Suprapubic skin (tissue), 3 donors: Measurements from ENCODE around the gene SLC23A3.
A peak's percentile ranks its signal among the peaks of the same experiment; 100 is the strongest.

Source experiments
- POLR2A ChIP-seq, 2 donors: fragments of 450-650 bp; IDR thresholded peaks; one replicate each; pipeline ENCODE4 v1.6.1; 2017; ENCODE audit warnings: antibody characterized with exemption in 2 of 2, mild to moderate bottlenecking in 2 of 2, moderate library complexity in 2 of 2
- TF ChIP-seq, protein P1 (sequence below), 2 donors: fragments of 200-600 bp in 1 of 2; fragments of 450-650 bp in 1 of 2; sonication (generic) in 1 of 2; IDR thresholded peaks; one replicate each; pipeline ENCODE4 v1.5.1; 2016 to 2019; ENCODE audit warnings: antibody characterized with exemption in 2 of 2, mild to moderate bottlenecking in 1 of 2, moderate library complexity in 1 of 2

DNA sequence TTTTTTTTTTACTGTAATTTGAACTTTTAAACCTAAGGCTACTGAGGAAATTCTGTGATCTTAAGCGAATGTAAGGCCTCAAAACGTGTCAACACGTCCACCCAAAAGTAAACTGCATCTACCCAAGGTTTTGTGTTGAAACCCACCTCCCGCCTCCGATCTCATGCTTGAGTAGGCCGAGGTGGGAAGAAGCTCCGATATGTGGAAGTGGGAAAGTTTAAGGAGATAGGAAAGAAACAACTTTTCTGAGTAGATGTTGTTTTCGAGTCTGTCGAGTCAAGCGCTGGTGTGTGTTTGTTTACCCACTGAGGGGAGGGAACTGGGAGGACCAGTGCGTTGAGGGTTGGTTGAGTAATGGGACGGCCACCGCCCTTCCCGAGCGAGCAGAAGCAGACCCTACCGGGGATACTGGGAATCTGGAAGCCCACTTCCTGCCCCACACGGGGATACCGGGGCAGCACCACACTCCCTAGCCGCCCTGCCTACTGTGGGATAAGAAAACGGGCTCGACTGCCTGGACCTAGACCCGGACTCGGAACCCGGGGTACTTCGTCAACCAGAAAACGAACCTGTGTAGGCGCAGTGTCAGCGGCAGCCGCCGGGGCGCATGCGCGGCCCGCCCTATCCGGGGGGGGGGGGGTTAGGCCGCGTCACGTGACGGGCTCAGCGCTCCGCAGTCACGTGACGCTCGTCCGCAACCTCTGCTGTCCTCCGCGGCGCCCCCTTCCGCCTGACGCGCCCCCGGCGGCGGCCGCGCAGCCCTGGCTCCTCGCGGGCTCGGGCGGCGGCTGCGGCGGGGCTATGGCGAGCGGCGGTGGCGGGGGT lies 7.9 kb upstream of the SLC23A3 start, which contains the start of gene RETREG2:
- peak; percentile 66 to 94 for TF ChIP-seq POLR2A (IDR thresholded peaks at IDR 0.05)
- TF ChIP-seq, protein P1, sequence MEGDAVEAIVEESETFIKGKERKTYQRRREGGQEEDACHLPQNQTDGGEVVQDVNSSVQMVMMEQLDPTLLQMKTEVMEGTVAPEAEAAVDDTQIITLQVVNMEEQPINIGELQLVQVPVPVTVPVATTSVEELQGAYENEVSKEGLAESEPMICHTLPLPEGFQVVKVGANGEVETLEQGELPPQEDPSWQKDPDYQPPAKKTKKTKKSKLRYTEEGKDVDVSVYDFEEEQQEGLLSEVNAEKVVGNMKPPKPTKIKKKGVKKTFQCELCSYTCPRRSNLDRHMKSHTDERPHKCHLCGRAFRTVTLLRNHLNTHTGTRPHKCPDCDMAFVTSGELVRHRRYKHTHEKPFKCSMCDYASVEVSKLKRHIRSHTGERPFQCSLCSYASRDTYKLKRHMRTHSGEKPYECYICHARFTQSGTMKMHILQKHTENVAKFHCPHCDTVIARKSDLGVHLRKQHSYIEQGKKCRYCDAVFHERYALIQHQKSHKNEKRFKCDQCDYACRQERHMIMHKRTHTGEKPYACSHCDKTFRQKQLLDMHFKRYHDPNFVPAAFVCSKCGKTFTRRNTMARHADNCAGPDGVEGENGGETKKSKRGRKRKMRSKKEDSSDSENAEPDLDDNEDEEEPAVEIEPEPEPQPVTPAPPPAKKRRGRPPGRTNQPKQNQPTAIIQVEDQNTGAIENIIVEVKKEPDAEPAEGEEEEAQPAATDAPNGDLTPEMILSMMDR (IDR thresholded peaks at IDR 0.05) = peak in 1 of 2 donors; percentile 59
